IPS-20b (cell line): ENCODE data around the gene TBC1D14.

Source experiments
- H3K27ac ChIP-seq: one replicate; pipeline ENCODE4 v1.5.1; 2013; ENCODE audit warnings: low read length
- H3K27me3 ChIP-seq: 2 replicates; pipeline ENCODE4 v1.6.1; 2013; ENCODE audit warnings: mild to moderate bottlenecking, low read length, inconsistent platforms; ENCODE audit not compliant: insufficient read depth
- H3K36me3 ChIP-seq: 2 replicates; pipeline ENCODE4 v1.6.1; 2013; ENCODE audit warnings: low read depth, mild to moderate bottlenecking, inconsistent platforms, low read length, moderate library complexity; ENCODE audit not compliant: insufficient read depth
- H3K4me1 ChIP-seq: 2 replicates; pipeline ENCODE4 v1.6.1; 2013; ENCODE audit warnings: mild to moderate bottlenecking, control low read depth, inconsistent platforms, low read length, moderate library complexity; ENCODE audit not compliant: insufficient read depth
- H3K4me3 ChIP-seq: 2 replicates; pipeline ENCODE4 v1.5.1; 2013; ENCODE audit warnings: mild to moderate bottlenecking, low read length, inconsistent platforms
- H3K9ac ChIP-seq: 2 replicates; pipeline ENCODE4 v1.6.1; 2013; ENCODE audit warnings: low read depth, mild to moderate bottlenecking, inconsistent platforms, low read length, moderate library complexity
- H3K9me3 ChIP-seq: 2 replicates; pipeline ENCODE4 v1.6.1; 2013; ENCODE audit warnings: mild to moderate bottlenecking, low read depth, low read length, inconsistent platforms; ENCODE audit not compliant: insufficient read depth

TBC1D14 gene

GRCh38 chr4:6951880-6952381 is 42.3 kb downstream of the TBC1D14 start:
- Histone ChIP-seq H3K27me3 (no peaks in the 10 kb centered on the region), H3K4me1 (peaks cover 14% of the 10 kb centered on the region; the same call in 1 of the 2 replicates), H3K27ac (no peak overlapping the region), H3K9me3 (no peaks in the 10 kb centered on the region), H3K36me3 (no peaks in the 10 kb centered on the region), H3K4me3 (no peak overlapping the region), H3K9ac (no peak overlapping the region)

GRCh38 chr4:6953751-6954380 is 44.2 kb downstream of the TBC1D14 start:
- no peaks in the 10 kb centered on the region for H3K9me3 ChIP-seq
- no peak overlapping the region for H3K9ac ChIP-seq
- H3K27me3 ChIP-seq, result no peaks in the 10 kb centered on the region
- H3K4me3 ChIP-seq, result peak overlapping the region; percentile 30; the same call in 1 of the 2 replicates
- peaks cover 16% of the 10 kb centered on the region; the same call in 1 of the 2 replicates for H3K4me1 ChIP-seq
- no peak overlapping the region for H3K27ac ChIP-seq
- H3K36me3 ChIP-seq, result no peaks in the 10 kb centered on the region

- Histone ChIP-seq H3K4me1 (peaks cover 16% of the 10 kb centered on the region; the same call in 1 of the 2 replicates), H3K27me3 (no peaks in the 10 kb centered on the region), H3K9ac (no peak overlapping the region), H3K36me3 (no peaks in the 10 kb centered on the region), H3K27ac (no peak overlapping the region), H3K4me3 (no peak overlapping the region), H3K9me3 (no peaks in the 10 kb centered on the region)
Measured at GRCh38 chr4:6955261-6955911, 45.8 kb downstream of the TBC1D14 start.

GRCh38 chr4:6956087-6956433 is 46.4 kb downstream of the TBC1D14 start:
- peaks cover 16% of the 10 kb centered on the region; the same call in 1 of the 2 replicates for H3K4me1 ChIP-seq
- no peak overlapping the region for H3K27ac ChIP-seq
- no peaks in the 10 kb centered on the region for H3K27me3 ChIP-seq
- H3K36me3 ChIP-seq, result no peaks in the 10 kb centered on the region
- no peak overlapping the region for H3K9ac ChIP-seq
- H3K9me3 ChIP-seq, result no peaks in the 10 kb centered on the region
- H3K4me3 ChIP-seq, result no peak overlapping the region

- no peaks in the 10 kb centered on the region for H3K27me3 ChIP-seq
- no peaks in the 10 kb centered on the region for H3K36me3 ChIP-seq
- H3K9me3 ChIP-seq, result no peaks in the 10 kb centered on the region
- H3K4me1 ChIP-seq, result peaks cover 16% of the 10 kb centered on the region; the same call in 1 of the 2 replicates
- H3K4me3 ChIP-seq, result no peak overlapping the region
- no peak overlapping the region for H3K27ac ChIP-seq
- no peak overlapping the region for H3K9ac ChIP-seq
Measured at GRCh38 chr4:6956434-6957147, 47.0 kb downstream of the TBC1D14 start.

- peaks cover 19% of the 10 kb centered on the region; the same call in 1 of the 2 replicates for H3K4me1 ChIP-seq
- no peak overlapping the region for H3K4me3 ChIP-seq
- H3K36me3 ChIP-seq, result no peaks in the 10 kb centered on the region
- no peak overlapping the region for H3K9ac ChIP-seq
- no peak overlapping the region for H3K27ac ChIP-seq
- no peaks in the 10 kb centered on the region for H3K9me3 ChIP-seq
- H3K27me3 ChIP-seq, result no peaks in the 10 kb centered on the region
Measured at GRCh38 chr4:6957148-6957520, 47.5 kb downstream of the TBC1D14 start.

GRCh38 chr4:6957994-6958393 is 48.4 kb downstream of the TBC1D14 start:
- H3K27ac ChIP-seq, result no peak overlapping the region
- no peaks in the 10 kb centered on the region for H3K36me3 ChIP-seq
- H3K27me3 ChIP-seq, result no peaks in the 10 kb centered on the region
- no peaks in the 10 kb centered on the region for H3K9me3 ChIP-seq
- peaks cover 26% of the 10 kb centered on the region for H3K4me1 ChIP-seq
- H3K9ac ChIP-seq, result no peak overlapping the region
- H3K4me3 ChIP-seq, result no peak overlapping the region

- no peaks in the 10 kb centered on the region for H3K27me3 ChIP-seq
- H3K9ac ChIP-seq, result no peak overlapping the region
- H3K27ac ChIP-seq, result no peak overlapping the region
- no peaks in the 10 kb centered on the region for H3K9me3 ChIP-seq
- no peak overlapping the region for H3K4me3 ChIP-seq
- peaks cover 30% of the 10 kb centered on the region for H3K4me1 ChIP-seq
- H3K36me3 ChIP-seq, result no peaks in the 10 kb centered on the region
Measured at GRCh38 chr4:6959261-6959660, 49.6 kb downstream of the TBC1D14 start.

GRCh38 chr4:6960154-6960553 is 50.5 kb downstream of the TBC1D14 start:
- no peaks in the 10 kb centered on the region for H3K9me3 ChIP-seq
- H3K9ac ChIP-seq, result no peak overlapping the region
- H3K27ac ChIP-seq, result no peak overlapping the region
- H3K36me3 ChIP-seq, result no peaks in the 10 kb centered on the region
- no peaks in the 10 kb centered on the region for H3K27me3 ChIP-seq
- H3K4me3 ChIP-seq, result no peak overlapping the region
- peaks cover 24% of the 10 kb centered on the region for H3K4me1 ChIP-seq

- H3K9me3 ChIP-seq, result no peaks in the 10 kb centered on the region
- H3K36me3 ChIP-seq, result no peaks in the 10 kb centered on the region
- no peak overlapping the region for H3K27ac ChIP-seq
- H3K4me3 ChIP-seq, result no peak overlapping the region
- H3K4me1 ChIP-seq, result peaks cover 22% of the 10 kb centered on the region
- peak overlapping the region; percentile 37; the same call in 1 of the 2 replicates for H3K9ac ChIP-seq
- no peaks in the 10 kb centered on the region for H3K27me3 ChIP-seq
Measured at GRCh38 chr4:6960628-6961412, 51.2 kb downstream of the TBC1D14 start.

- no peaks in the 10 kb centered on the region for H3K9me3 ChIP-seq
- peak overlapping the region; percentile 16 for H3K27ac ChIP-seq
- H3K9ac ChIP-seq, result peak overlapping the region; percentile 37; the same call in 1 of the 2 replicates
- H3K27me3 ChIP-seq, result no peaks in the 10 kb centered on the region
- peaks cover 22% of the 10 kb centered on the region for H3K4me1 ChIP-seq
- H3K4me3 ChIP-seq, result no peak overlapping the region
- no peaks in the 10 kb centered on the region for H3K36me3 ChIP-seq
Measured at GRCh38 chr4:6961496-6962210, 52.0 kb downstream of the TBC1D14 start.
